GM19397 (cell line): ENCODE measurements around the gene NEU2.

Experiments used
- ATAC-seq: cut with Tn5 transposase; IDR thresholded peaks from one replicate; pipeline ENCODE4 v1.9.1; 2021; ENCODE audit warnings: mild to moderate bottlenecking, moderate library complexity; ENCODE audit not compliant: unreplicated experiment

NEU2 gene

GRCh38 chr2:233032551-233033320 lies at the start of gene NEU2:
Gene NEU2, plus strand, starts transcription at chr2:233032672. Its CDS starts 0 bp downstream, at chr2:233032672.
- no peak for ATAC-seq

DNA sequence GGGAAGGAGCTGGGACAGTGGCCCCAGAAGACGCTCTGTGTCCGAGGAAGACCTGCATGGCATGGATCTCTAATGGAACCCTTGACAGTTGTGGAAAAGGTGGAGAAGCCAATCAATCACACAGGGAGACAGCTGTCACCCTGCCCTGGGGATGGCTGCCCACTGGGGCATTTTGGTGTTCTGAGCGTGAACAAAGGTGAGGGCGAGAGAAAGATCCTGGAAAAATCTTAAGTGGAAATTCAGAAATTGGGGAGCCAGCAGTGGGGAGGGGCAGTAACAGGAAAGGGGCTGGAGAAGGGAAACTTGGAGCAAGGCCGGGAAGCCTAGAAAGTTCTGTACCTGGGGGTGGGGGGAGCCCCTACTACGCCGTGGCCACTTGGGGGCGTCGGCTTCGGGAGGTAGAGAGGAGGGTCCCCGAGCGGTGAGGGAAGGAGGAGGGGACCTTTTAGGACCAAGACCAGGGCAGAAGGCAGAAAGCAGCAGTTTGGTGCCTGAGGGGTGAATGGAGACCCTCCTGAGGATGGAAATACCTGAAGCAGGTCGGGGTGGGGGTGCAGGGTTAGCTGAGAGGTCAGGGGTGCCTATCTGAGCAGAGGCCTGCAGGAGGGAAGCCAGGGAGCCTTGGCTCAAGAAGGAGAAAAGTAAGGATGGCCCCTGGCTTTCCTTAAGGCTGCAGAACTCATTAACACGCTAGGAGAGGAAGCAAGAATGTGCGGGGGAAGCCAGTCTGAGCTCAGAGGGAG lies 49.4 kb upstream of the NEU2 start:
- ATAC-seq = no peak

- no peak for ATAC-seq
Observed at GRCh38 chr2:232983669-232984140, 48.8 kb upstream of the NEU2 start.

- no peak for ATAC-seq
Observed at GRCh38 chr2:232984451-232985207, 47.8 kb upstream of the NEU2 start.

GRCh38 chr2:232986155-232986554 lies 46.3 kb upstream of the NEU2 start:
- ATAC-seq = no peak

DNA sequence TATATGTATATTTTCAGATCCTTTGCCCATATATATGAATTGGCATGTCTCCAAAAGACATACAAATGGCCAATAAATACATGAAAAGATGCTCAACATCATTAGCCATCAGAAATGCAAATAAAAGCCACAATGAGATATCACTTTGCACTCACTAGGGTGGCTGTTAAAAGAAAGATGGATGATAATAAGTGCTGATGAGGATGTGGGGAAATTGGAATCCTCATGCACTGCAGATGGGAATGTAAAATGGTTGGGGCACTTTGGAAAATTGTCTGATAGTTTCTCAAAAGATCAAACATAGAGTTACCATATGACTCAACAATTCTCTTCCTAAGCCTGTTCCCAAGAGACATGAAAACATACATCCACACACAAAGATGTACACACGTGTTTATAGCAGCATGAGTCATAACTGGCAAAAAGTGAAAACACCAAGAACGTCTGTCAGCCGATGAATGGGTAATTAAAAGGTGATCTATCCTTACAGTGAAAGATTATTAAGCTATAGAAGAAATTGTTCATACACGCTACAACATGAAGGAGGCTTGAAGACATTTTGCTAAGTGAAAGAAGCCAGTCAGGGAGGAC lies 39.1 kb upstream of the NEU2 start:
- no peak for ATAC-seq

- no peak for ATAC-seq
Observed at GRCh38 chr2:232994446-232994845, 38.0 kb upstream of the NEU2 start.

DNA sequence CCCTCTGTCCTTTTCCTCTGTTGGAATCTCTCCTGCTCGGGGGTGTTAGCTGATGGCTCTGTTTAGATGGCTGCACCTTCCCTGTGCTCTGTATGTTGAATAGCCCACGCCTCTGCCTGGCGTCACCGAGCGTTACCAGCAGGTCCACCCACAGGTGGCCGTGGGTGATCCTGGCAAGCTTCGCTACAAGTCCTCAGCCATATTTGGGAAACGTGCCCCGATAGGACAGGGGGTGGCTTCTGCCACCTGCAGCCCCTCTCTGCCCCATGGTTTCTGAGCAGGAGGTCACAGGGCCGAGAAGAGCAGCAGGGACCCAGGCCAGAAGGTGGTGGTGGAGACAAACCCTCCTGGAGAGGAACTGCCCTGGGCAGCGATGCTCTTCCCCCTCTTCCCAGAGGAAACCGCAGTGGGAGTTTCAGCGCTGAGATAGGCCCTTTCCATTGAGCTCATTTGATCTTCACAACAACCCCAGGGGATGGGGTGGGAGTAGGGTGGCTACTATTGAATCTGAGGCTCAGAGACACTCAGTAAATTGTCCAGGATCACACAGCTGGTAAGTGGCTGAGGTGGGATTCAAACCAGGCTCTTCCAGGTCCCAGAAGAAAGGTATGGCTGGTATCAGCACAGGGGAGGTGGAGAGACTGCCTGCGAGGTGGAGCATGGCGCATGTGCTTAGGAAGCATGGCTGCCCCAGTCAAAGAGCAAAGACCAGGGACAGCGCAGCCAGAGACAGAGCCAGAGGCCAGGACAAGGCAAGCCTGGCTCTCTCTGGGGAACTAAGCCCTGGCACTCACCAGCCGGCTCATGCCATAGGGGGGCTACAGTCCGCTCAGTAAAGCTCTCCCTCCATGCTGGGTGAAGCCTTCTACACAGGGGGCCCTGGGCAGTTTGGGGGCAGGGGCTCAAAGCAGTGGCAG lies 34.5 kb upstream of the NEU2 start:
- ATAC-seq = no peak

DNA sequence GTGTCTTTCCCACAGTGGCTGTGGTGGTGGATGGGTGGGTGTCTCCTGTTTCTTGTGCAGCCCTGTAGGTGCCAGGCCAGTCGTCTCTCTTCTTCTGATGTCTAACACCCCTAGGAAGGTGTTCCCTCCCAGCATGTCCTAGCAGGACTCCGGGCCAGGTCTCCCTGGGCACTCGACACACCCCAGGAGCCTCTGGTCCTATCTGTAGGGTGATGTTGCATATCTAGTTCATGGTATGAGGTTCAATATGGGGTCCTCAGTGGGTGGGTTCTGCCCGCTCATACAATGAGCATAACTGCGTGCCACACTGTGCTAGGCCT lies 33.8 kb upstream of the NEU2 start:
- no peak for ATAC-seq

GRCh38 chr2:232999354-232999753 lies 33.1 kb upstream of the NEU2 start:
- no peak for ATAC-seq

DNA sequence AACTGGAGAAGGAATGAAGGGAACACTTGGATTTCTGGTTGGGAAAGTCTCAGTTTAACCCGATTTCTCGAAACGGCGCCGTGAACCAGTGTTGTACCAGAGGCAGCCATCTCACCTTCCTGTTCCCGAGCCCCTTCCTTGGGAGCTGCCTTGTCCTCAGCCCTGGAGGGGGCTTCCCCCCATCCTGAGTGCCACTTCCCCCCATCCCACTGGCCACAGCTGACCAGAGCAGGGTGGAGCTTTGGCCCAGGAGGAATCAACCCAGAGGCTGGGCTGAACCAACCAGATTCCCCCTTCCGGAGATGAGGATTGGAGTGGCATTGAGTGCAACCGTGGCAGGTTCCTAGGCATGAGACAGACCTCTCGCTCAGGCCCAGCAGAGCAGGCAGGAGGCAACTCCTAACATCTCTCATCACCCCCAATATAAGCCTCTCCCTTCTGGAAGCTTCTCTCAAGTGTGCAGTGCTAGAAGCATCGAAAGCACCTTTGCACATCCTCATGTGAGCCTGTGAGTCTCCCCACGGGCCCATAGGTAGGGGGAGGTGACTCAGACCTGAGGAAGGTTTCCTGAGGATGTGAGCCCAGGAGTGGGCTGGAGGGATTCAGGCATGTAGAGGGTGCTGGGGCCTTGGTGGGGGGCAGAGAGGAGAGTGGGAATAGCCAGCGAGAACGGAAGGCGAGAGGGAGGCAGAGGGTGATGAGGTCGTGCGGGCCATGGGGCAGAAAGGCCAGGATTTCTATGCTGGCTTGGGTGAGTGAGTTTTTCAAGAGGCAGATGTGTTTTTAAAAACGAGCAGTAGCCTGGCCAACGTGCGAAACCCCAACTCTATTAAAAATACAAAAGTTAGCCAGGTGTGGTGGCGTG lies 31.4 kb upstream of the NEU2 start:
- ATAC-seq = no peak

- no peak for ATAC-seq
Observed at GRCh38 chr2:233002829-233003657, 29.4 kb upstream of the NEU2 start.

DNA sequence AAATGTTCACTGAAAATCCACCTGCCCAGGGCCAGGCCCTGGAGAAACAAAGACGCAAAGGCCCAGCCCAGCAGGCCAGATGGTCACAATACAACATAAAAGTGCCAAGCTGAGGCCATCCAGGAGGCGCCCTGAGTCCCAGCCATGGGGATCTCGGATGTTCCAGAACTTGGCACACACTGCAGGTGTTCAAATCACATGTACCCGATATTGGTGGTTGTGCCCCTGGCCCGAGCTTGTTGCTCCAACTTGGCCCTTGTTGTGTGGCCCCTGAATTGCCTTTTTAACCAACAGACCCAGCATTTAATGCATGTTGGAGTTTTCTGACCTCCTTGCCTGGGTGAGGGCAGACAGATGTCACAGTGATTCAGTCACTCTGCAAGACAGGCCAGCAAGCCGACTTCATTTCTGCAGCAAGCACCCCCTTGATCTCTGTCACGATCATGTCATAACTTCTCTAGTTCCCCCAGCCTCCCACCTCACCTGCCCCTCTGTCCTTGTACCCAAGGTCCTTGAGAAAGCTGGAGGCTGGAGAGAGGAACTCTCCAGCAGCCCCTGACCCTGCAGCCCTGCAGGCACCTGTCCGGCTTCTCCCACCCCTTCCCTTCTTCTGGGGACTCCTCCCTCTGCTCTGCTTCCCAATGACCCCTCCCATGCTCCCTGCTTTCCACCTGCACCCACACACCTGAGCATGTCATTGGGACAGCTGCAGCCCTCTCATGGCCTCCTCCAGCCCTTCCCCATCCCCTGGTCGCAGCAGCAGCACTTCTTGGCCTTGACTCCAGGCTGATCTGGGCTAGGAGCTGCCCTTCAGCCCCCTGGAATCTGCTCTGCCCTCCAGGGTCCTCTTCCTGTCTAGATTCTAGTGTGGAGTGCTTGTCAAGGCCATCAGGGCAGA lies 28.6 kb upstream of the NEU2 start:
- no peak for ATAC-seq

DNA sequence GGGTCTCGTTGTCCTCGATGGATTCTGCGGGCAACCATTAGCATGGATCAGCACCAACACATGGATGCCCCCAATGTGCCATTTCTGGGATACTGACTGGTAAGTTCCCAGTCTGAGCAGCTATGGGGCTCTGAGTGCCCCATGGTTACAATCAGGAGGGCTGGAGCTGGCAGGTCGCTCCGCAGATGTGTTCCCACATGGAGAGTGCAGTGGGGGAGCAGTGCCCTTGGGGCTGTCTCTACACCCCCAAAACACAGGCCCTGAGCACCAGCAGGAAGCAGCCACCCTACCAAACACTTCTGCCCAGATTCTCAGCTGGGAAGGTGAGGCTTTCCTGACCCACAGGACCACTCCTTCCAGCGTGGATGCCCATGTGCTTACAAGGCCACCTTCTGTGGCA lies 27.4 kb upstream of the NEU2 start:
- no peak for ATAC-seq

DNA sequence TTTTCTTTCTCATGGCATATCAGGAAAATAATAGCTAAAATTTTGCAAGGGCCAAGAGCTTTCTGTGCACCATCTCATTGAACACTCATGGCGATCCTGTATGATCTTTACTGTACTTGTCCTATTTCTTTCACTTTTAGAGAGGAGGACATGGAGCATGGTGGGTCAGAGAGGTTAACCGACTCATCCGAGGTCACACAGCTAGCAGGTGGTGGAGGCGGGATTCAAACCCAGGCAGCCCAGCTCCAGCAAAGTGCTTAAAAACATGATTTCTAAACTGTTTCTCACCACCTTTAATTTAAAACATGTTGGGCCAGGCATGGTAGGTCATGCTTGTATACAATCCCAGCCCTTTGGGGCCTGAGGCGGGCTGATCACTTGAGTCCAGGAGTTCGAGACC lies 25.8 kb upstream of the NEU2 start:
- no peak for ATAC-seq

DNA sequence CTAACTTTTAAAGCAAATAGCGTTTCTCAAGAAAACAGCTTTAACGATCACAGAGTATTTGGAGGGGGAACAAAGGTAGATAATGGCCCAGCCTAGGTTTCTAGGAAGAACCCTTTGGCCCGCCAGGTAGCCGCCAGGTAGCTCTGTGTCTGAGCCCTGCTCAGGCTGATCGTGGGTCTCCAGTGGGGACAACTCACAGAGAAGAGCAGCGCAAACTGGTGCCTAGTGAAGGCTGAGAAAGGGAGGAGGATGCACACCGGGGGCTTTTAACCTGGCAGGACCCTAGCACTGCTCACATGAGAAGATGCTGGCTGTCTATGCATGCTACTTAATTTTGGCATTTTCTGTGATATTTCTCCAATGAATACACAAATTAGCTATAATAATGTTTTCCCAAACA lies 25.2 kb upstream of the NEU2 start:
- no peak for ATAC-seq

DNA sequence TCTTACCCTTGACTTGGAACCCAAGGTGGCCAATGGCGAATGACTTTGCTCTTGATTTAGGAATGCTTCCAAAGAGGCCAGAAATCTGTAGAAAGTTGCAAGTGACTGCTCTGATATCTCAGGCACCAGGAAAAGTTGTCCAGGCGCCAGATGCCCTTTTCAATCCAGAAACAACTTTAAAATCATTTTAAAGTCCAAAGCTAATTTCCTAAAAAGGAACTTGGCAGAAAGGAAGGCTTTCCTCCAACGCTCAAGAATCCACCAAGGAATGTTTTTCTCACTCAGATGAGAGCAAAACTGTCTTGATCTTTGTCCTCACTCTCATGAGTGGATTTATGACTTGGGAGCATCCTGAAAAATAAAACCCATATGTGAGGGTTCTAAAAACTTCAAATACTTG lies 24.7 kb upstream of the NEU2 start:
- ATAC-seq = no peak
